HEK293 (cell line): ENCODE data around the gene ELL3.

Source experiments
- GLIS2 ChIP-seq: fragments of 450-650 bp; formaldehyde crosslinking; IDR thresholded peaks from 2 replicates; pipeline ENCODE4 v1.5.1; 2016; ENCODE audit warnings: missing biosample characterization, missing genetic modification characterization
- KLF1 ChIP-seq: fragments of 450-650 bp; formaldehyde crosslinking; IDR thresholded peaks from 2 replicates; pipeline ENCODE4 v1.5.1; 2016; ENCODE audit warnings: missing biosample characterization, missing genetic modification characterization
- KLF10 ChIP-seq: fragments of 450-650 bp; IDR thresholded peaks from 2 replicates; pipeline ENCODE4 v1.5.1; 2018; ENCODE audit warnings: missing biosample characterization, mild to moderate bottlenecking, missing genetic modification characterization
- KLF7 ChIP-seq: fragments of 450-650 bp; formaldehyde crosslinking; IDR thresholded peaks from 2 replicates; pipeline ENCODE4 v1.5.1; 2016; ENCODE audit warnings: missing biosample characterization, missing genetic modification characterization, borderline replicate concordance
- WT1 ChIP-seq: fragments of 450-650 bp; formaldehyde crosslinking; IDR thresholded peaks from 2 replicates; pipeline ENCODE4 v1.5.1; 2016; ENCODE audit warnings: missing biosample characterization, missing genetic modification characterization
- ZFHX2 ChIP-seq: fragments of 450-650 bp; formaldehyde crosslinking; conservative IDR thresholded peaks from 2 replicates; pipeline ENCODE4 v1.5.1; 2016; ENCODE audit warnings: missing biosample characterization, missing genetic modification characterization
- ZIC2 ChIP-seq: fragments of 450-650 bp; formaldehyde crosslinking; IDR thresholded peaks from 2 replicates; pipeline ENCODE4 v1.5.1; 2016; ENCODE audit warnings: missing biosample characterization, missing genetic modification characterization
- ZNF10 ChIP-seq: fragments of 450-650 bp; formaldehyde crosslinking; IDR thresholded peaks from 2 replicates; pipeline ENCODE4 v1.5.1; 2017; ENCODE audit warnings: missing biosample characterization, missing genetic modification characterization
- ZNF16 ChIP-seq: fragments of 450-650 bp; formaldehyde crosslinking; IDR thresholded peaks from 2 replicates; pipeline ENCODE4 v1.5.1; 2016; ENCODE audit warnings: low read depth, missing biosample characterization, missing genetic modification characterization
- ZNF2 ChIP-seq: fragments of 450-650 bp; formaldehyde crosslinking; IDR thresholded peaks from 2 replicates; pipeline ENCODE4 v1.5.1; 2016; ENCODE audit warnings: missing biosample characterization, missing genetic modification characterization
- ZNF239 ChIP-seq: fragments of 450-650 bp; formaldehyde crosslinking; IDR thresholded peaks from 2 replicates; pipeline ENCODE4 v1.5.1; 2016; ENCODE audit warnings: missing biosample characterization, missing genetic modification characterization
- ZNF24 ChIP-seq: fragments of 450-650 bp; formaldehyde crosslinking; IDR thresholded peaks from 2 replicates; pipeline ENCODE4 v1.5.1; 2016; ENCODE audit warnings: missing biosample characterization, missing genetic modification characterization
- ZNF266 ChIP-seq: fragments of 450-650 bp; formaldehyde crosslinking; IDR thresholded peaks from 2 replicates; pipeline ENCODE4 v1.5.1; 2016; ENCODE audit warnings: missing biosample characterization, missing genetic modification characterization, low read depth
- ZNF324 ChIP-seq: fragments of 450-650 bp; formaldehyde crosslinking; IDR thresholded peaks from 2 replicates; pipeline ENCODE4 v1.5.1; 2016; ENCODE audit warnings: missing biosample characterization, missing genetic modification characterization
- ZNF341 ChIP-seq: fragments of 450-650 bp; formaldehyde crosslinking; IDR thresholded peaks from 2 replicates; pipeline ENCODE4; 2016; ENCODE audit warnings: low read depth, missing biosample characterization, missing genetic modification characterization
- ZNF501 ChIP-seq: fragments of 450-650 bp; formaldehyde crosslinking; IDR thresholded peaks from 2 replicates; pipeline ENCODE4 v1.5.1; 2016; ENCODE audit warnings: missing biosample characterization, missing genetic modification characterization
- ZNF610 ChIP-seq: fragments of 450-650 bp; formaldehyde crosslinking; IDR thresholded peaks from 2 replicates; pipeline ENCODE4 v1.5.1; 2016; ENCODE audit warnings: missing biosample characterization, missing genetic modification characterization, borderline replicate concordance
- ZNF664 ChIP-seq: fragments of 450-650 bp; formaldehyde crosslinking; IDR thresholded peaks from 2 replicates; pipeline ENCODE4 v1.5.1; 2016; ENCODE audit warnings: missing biosample characterization, missing genetic modification characterization
- ZSCAN23 ChIP-seq: fragments of 450-650 bp; formaldehyde crosslinking; IDR thresholded peaks from 2 replicates; pipeline ENCODE4 v1.5.1; 2016; ENCODE audit warnings: missing biosample characterization, missing genetic modification characterization
- TF ChIP-seq, protein P1 (sequence below): fragments of 450-650 bp; formaldehyde crosslinking; IDR thresholded peaks from 2 replicates; pipeline ENCODE4 v1.5.1; 2016; ENCODE audit warnings: missing biosample characterization, missing genetic modification characterization
- TF ChIP-seq, protein P2 (sequence below): fragments of 450-650 bp; IDR thresholded peaks from 2 replicates; pipeline ENCODE4 v1.5.1; 2018; ENCODE audit warnings: missing biosample characterization, mild to moderate bottlenecking, missing genetic modification characterization
- TF ChIP-seq, protein P3 (sequence below): fragments of 450-650 bp; formaldehyde crosslinking; IDR thresholded peaks from 2 replicates; pipeline ENCODE4 v1.5.1; 2017; ENCODE audit warnings: missing biosample characterization, missing genetic modification characterization
- TF ChIP-seq, protein P4 (sequence below): fragments of 450-650 bp; formaldehyde crosslinking; IDR thresholded peaks from 2 replicates; pipeline ENCODE4 v1.5.1; 2016; ENCODE audit warnings: missing biosample characterization, missing genetic modification characterization
- TF ChIP-seq, protein P5 (sequence below): fragments of 450-650 bp; formaldehyde crosslinking; IDR thresholded peaks from 2 replicates; pipeline ENCODE4 v1.5.1; 2016; ENCODE audit warnings: missing biosample characterization, missing genetic modification characterization, borderline replicate concordance
- TF ChIP-seq, protein P6 (sequence below): fragments of 450-650 bp; formaldehyde crosslinking; IDR thresholded peaks from 2 replicates; pipeline ENCODE4 v1.5.1; 2016; ENCODE audit warnings: missing biosample characterization, missing genetic modification characterization

Gene ELL3

DNA sequence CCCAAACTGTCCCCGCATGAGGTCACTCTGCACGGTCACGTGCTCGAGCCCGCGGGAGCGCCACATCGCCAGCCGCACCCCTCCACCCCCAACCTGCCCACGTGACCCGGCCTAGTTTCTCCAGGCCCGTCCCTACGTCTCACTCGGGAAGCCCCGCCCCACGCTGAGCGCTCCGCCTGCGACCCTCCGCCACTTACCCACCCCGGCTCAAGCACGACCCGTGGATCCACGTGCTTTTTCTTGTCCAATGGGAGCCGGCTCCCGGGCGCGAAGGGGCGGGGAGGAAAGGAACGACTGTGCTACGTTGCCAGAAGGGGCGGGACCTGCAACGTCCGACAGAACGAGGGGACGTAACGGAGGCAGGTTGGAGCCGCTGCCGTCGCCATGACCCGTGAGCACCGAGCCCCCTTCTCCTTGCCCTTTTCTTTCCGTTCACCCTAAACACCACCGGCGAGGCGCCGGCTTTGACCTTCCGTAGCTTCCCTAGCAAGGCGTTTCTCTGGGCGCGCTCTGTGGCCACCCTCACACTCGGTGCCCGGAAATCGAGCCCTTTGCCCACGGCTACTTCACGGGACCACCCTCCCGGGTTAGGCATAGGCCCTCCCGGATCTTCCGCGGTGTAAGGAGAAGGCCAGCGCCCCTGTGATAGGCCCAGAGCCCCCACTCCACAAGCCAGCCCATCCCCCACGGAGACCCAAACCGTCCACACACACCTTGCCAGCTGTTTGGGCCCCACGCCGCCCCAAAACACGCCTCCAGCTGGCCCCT lies 15.4 kb upstream of the ELL3 start, which contains the start of gene SERF2 (continued):
- TF ChIP-seq, protein P1, sequence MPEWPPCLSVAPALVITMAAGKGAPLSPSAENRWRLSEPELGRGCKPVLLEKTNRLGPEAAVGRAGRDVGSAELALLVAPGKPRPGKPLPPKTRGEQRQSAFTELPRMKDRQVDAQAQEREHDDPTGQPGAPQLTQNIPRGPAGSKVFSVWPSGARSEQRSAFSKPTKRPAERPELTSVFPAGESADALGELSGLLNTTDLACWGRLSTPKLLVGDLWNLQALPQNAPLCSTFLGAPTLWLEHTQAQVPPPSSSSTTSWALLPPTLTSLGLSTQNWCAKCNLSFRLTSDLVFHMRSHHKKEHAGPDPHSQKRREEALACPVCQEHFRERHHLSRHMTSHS (tag by site-specific recombination) = no peak
- no peak for TF ChIP-seq ZNF664 (tag by site-specific recombination)
- TF ChIP-seq ZIC2 (tag by site-specific recombination) = peak; percentile 22; the same call in 1 of the 2 replicates
- TF ChIP-seq ZNF324 (tag by site-specific recombination) = peak; percentile 16; the same call in 1 of the 2 replicates
- TF ChIP-seq, protein P2, sequence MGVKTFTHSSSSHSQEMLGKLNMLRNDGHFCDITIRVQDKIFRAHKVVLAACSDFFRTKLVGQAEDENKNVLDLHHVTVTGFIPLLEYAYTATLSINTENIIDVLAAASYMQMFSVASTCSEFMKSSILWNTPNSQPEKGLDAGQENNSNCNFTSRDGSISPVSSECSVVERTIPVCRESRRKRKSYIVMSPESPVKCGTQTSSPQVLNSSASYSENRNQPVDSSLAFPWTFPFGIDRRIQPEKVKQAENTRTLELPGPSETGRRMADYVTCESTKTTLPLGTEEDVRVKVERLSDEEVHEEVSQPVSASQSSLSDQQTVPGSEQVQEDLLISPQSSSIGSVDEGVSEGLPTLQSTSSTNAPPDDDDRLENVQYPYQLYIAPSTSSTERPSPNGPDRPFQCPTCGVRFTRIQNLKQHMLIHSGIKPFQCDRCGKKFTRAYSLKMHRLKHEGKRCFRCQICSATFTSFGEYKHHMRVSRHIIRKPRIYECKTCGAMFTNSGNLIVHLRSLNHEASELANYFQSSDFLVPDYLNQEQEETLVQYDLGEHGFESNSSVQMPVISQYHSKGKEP = no peak
- no peak for TF ChIP-seq ZNF16 (tag by site-specific recombination)
- 0 out of 2 replicates have a peak, but pooled peaks have one; percentile 49 for TF ChIP-seq KLF7
- TF ChIP-seq GLIS2 (tag by site-specific recombination) = peak; percentile 61
- TF ChIP-seq ZFHX2 (tag by site-specific recombination) = peak; percentile 68
- peak; percentile 54; the same call in 1 of the 2 replicates for TF ChIP-seq ZNF501 (tag by site-specific recombination)
- TF ChIP-seq, protein P3, sequence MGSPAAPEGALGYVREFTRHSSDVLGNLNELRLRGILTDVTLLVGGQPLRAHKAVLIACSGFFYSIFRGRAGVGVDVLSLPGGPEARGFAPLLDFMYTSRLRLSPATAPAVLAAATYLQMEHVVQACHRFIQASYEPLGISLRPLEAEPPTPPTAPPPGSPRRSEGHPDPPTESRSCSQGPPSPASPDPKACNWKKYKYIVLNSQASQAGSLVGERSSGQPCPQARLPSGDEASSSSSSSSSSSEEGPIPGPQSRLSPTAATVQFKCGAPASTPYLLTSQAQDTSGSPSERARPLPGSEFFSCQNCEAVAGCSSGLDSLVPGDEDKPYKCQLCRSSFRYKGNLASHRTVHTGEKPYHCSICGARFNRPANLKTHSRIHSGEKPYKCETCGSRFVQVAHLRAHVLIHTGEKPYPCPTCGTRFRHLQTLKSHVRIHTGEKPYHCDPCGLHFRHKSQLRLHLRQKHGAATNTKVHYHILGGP (tag by site-specific recombination) = no peak
- peak; percentile 60; the same call in 1 of the 2 replicates for TF ChIP-seq ZNF610 (tag by site-specific recombination)
- TF ChIP-seq, protein P4, sequence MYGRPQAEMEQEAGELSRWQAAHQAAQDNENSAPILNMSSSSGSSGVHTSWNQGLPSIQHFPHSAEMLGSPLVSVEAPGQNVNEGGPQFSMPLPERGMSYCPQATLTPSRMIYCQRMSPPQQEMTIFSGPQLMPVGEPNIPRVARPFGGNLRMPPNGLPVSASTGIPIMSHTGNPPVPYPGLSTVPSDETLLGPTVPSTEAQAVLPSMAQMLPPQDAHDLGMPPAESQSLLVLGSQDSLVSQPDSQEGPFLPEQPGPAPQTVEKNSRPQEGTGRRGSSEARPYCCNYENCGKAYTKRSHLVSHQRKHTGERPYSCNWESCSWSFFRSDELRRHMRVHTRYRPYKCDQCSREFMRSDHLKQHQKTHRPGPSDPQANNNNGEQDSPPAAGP (tag by site-specific recombination) = 0 out of 2 replicates have a peak, but pooled peaks have one; percentile 19
- no peak for TF ChIP-seq ZNF24
- TF ChIP-seq WT1 (tag by site-specific recombination) = 0 out of 2 replicates have a peak, but pooled peaks have one; percentile 26
- TF ChIP-seq ZSCAN23 (tag by site-specific recombination) = 0 out of 2 replicates have a peak, but pooled peaks have one; percentile 17
- TF ChIP-seq ZNF10 = no peak
- TF ChIP-seq, protein P5, sequence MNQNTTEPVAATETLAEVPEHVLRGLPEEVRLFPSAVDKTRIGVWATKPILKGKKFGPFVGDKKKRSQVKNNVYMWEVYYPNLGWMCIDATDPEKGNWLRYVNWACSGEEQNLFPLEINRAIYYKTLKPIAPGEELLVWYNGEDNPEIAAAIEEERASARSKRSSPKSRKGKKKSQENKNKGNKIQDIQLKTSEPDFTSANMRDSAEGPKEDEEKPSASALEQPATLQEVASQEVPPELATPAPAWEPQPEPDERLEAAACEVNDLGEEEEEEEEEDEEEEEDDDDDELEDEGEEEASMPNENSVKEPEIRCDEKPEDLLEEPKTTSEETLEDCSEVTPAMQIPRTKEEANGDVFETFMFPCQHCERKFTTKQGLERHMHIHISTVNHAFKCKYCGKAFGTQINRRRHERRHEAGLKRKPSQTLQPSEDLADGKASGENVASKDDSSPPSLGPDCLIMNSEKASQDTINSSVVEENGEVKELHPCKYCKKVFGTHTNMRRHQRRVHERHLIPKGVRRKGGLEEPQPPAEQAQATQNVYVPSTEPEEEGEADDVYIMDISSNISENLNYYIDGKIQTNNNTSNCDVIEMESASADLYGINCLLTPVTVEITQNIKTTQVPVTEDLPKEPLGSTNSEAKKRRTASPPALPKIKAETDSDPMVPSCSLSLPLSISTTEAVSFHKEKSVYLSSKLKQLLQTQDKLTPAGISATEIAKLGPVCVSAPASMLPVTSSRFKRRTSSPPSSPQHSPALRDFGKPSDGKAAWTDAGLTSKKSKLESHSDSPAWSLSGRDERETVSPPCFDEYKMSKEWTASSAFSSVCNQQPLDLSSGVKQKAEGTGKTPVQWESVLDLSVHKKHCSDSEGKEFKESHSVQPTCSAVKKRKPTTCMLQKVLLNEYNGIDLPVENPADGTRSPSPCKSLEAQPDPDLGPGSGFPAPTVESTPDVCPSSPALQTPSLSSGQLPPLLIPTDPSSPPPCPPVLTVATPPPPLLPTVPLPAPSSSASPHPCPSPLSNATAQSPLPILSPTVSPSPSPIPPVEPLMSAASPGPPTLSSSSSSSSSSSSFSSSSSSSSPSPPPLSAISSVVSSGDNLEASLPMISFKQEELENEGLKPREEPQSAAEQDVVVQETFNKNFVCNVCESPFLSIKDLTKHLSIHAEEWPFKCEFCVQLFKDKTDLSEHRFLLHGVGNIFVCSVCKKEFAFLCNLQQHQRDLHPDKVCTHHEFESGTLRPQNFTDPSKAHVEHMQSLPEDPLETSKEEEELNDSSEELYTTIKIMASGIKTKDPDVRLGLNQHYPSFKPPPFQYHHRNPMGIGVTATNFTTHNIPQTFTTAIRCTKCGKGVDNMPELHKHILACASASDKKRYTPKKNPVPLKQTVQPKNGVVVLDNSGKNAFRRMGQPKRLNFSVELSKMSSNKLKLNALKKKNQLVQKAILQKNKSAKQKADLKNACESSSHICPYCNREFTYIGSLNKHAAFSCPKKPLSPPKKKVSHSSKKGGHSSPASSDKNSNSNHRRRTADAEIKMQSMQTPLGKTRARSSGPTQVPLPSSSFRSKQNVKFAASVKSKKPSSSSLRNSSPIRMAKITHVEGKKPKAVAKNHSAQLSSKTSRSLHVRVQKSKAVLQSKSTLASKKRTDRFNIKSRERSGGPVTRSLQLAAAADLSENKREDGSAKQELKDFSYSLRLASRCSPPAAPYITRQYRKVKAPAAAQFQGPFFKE (tag by site-specific recombination) = 0 out of 2 replicates have a peak, but pooled peaks have one; percentile 75
- TF ChIP-seq KLF1 (tag by site-specific recombination) = peak; percentile 59
- TF ChIP-seq ZNF266 = no peak
- TF ChIP-seq, protein P6, sequence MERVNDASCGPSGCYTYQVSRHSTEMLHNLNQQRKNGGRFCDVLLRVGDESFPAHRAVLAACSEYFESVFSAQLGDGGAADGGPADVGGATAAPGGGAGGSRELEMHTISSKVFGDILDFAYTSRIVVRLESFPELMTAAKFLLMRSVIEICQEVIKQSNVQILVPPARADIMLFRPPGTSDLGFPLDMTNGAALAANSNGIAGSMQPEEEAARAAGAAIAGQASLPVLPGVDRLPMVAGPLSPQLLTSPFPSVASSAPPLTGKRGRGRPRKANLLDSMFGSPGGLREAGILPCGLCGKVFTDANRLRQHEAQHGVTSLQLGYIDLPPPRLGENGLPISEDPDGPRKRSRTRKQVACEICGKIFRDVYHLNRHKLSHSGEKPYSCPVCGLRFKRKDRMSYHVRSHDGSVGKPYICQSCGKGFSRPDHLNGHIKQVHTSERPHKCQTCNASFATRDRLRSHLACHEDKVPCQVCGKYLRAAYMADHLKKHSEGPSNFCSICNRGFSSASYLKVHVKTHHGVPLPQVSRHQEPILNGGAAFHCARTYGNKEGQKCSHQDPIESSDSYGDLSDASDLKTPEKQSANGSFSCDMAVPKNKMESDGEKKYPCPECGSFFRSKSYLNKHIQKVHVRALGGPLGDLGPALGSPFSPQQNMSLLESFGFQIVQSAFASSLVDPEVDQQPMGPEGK = peak; percentile 90
- peak; percentile 35 for TF ChIP-seq ZNF341 (tag by site-specific recombination)
- TF ChIP-seq KLF10 (tag by site-specific recombination) = peak; percentile 59; the same call in 1 of the 2 replicates
- TF ChIP-seq ZNF239 (tag by site-specific recombination) = no peak
- TF ChIP-seq ZNF2 (tag by site-specific recombination) = peak; percentile 30; the same call in 1 of the 2 replicates
